Osteoblast (primary cell): ENCODE measurements around the gene MYCN. TPM values are rescaled to one million over a fixed set of nuclear protein-coding genes. Genes with fewer than 3 reads are reported as not detected.

Source experiments
- DNase-seq: peaks from one replicate; pipeline ENCODE4 v3.0.0; 2011; ENCODE audit warnings: low spot score, mixed read lengths; ENCODE audit not compliant: insufficient read length; ENCODE audit errors: missing footprints
- H2AFZ ChIP-seq: 2 replicates; pipeline ENCODE4 v1.6.0; 2011; ENCODE audit warnings: mild to moderate bottlenecking, low read length
- H3K27ac ChIP-seq: 2 replicates; pipeline ENCODE4 v1.5.1; 2011; ENCODE audit warnings: mild to moderate bottlenecking, low read depth, low read length, moderate library complexity
- H3K27me3 ChIP-seq: 2 replicates; pipeline ENCODE4 v1.6.0; 2012; ENCODE audit warnings: mild to moderate bottlenecking, control low read depth, inconsistent platforms, low read length, moderate library complexity; ENCODE audit not compliant: insufficient read depth
- H3K36me3 ChIP-seq: 2 replicates; pipeline ENCODE4 v1.5.1; 2011; ENCODE audit warnings: mild to moderate bottlenecking, low read length, control low read depth, moderate library complexity; ENCODE audit not compliant: insufficient read depth
- H3K4me1 ChIP-seq: 2 replicates; pipeline ENCODE4 v1.5.1; 2011; ENCODE audit warnings: mild to moderate bottlenecking, low read length, control low read depth, moderate library complexity; ENCODE audit not compliant: insufficient read depth
- H3K4me2 ChIP-seq: 2 replicates; pipeline ENCODE4 v1.6.0; 2011; ENCODE audit warnings: mild to moderate bottlenecking, low read length; ENCODE audit not compliant: insufficient read depth
- H3K4me3 ChIP-seq: fragments of 200-600 bp; sonication (generic); 3 replicates; pipeline ENCODE4 v1.5.1; 2012; ENCODE audit warnings: mild to moderate bottlenecking, low read length, inconsistent platforms; ENCODE audit not compliant: insufficient read depth
- H3K79me2 ChIP-seq: 2 replicates; pipeline ENCODE4 v1.6.0; 2012; ENCODE audit warnings: mild to moderate bottlenecking, low read length, control low read depth, inconsistent platforms; ENCODE audit not compliant: insufficient read depth
- H3K9me3 ChIP-seq: 2 replicates; pipeline ENCODE4 v1.5.1; 2011; ENCODE audit warnings: low read depth, low read length, control low read depth
- H4K20me1 ChIP-seq: 2 replicates; pipeline ENCODE4 v1.6.0; 2012; ENCODE audit warnings: mild to moderate bottlenecking, low read length, control low read depth; ENCODE audit not compliant: insufficient read depth
- total RNA-seq: library from RNA; depleted of rRNA; stranded (reverse); fragments of >200 nt; gene quantifications from 2 replicates; pipeline ENCODE4 v1.2.3, GENCODE V29; 2012
- TF ChIP-seq, protein P1 (sequence below): IDR thresholded peaks from 2 replicates; pipeline ENCODE4 v1.5.1; 2011; ENCODE audit warnings: mild to moderate bottlenecking, low read depth, low read length, moderate library complexity; ENCODE audit errors: extremely low read depth

The MYCN gene
- total RNA-seq, 1 donor: not detected

- Histone ChIP-seq H3K79me2 (no peaks in the 10 kb centered on the region), H3K27me3 (no peaks in the 10 kb centered on the region), H3K4me1 (no peaks in the 10 kb centered on the region), H3K9me3 (no peaks in the 10 kb centered on the region), H2AFZ (no peak overlapping the region), H3K4me3 (no peak overlapping the region), H3K36me3 (no peaks in the 10 kb centered on the region), H3K27ac (no peak overlapping the region), H4K20me1 (no peaks in the 10 kb centered on the region), H3K4me2 (no peak overlapping the region)
- TF ChIP-seq, protein P1, sequence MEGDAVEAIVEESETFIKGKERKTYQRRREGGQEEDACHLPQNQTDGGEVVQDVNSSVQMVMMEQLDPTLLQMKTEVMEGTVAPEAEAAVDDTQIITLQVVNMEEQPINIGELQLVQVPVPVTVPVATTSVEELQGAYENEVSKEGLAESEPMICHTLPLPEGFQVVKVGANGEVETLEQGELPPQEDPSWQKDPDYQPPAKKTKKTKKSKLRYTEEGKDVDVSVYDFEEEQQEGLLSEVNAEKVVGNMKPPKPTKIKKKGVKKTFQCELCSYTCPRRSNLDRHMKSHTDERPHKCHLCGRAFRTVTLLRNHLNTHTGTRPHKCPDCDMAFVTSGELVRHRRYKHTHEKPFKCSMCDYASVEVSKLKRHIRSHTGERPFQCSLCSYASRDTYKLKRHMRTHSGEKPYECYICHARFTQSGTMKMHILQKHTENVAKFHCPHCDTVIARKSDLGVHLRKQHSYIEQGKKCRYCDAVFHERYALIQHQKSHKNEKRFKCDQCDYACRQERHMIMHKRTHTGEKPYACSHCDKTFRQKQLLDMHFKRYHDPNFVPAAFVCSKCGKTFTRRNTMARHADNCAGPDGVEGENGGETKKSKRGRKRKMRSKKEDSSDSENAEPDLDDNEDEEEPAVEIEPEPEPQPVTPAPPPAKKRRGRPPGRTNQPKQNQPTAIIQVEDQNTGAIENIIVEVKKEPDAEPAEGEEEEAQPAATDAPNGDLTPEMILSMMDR: no peak
- no peak for DNase-seq
These were observed 7.8 kb upstream of the MYCN start for GRCh38 chr2:15932394-15933183.

DNA sequence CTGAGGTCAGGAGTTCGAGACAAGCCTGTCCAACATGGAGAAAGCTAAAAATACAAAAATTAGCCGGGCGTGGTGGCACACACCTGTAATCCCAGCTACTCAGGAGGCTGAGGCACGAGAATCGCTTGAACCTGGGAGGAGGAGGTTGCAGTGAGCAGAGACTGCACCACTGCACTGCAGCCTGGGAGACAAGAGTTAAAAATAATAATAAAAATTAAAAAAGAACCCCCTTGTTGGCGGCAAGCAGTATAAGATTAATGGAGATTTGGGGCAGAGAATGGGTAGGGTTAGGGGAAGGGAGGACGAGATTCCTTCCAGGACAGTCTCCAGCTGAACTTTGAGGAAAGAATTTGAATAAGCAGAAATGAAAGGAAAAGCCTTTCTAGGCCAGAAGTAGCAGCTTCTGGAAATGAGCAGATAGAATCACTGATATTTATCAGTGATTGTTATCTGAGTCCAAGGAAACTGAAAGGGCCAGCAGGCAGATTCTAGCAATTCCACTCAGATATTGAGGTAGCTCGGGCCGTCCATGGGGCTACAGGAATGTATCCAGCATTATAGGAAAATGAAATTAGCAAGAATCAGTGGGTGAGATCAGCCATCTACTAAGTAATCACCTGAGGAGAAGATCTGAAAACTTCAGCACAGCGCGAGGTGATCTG lies 7.0 kb upstream of the MYCN start:
- Histone ChIP-seq H3K4me2 (no peak overlapping the region), H3K4me1 (no peaks in the 10 kb centered on the region), H4K20me1 (no peaks in the 10 kb centered on the region), H3K79me2 (no peaks in the 10 kb centered on the region), H3K9me3 (no peaks in the 10 kb centered on the region), H3K36me3 (no peaks in the 10 kb centered on the region), H3K27ac (no peak overlapping the region), H2AFZ (no peak overlapping the region), H3K4me3 (no peak overlapping the region), H3K27me3 (no peaks in the 10 kb centered on the region)
- DNase-seq: no peak
- TF ChIP-seq, protein P1: no peak

GRCh38 chr2:15934291-15934945 lies 5.9 kb upstream of the MYCN start:
- H3K36me3 ChIP-seq: no peaks in the 10 kb centered on the region
- no peaks in the 10 kb centered on the region for H3K79me2 ChIP-seq
- H3K4me3 ChIP-seq: no peak overlapping the region
- no peak overlapping the region for H3K27ac ChIP-seq
- TF ChIP-seq, protein P1: no peak
- H3K4me2 ChIP-seq: no peak overlapping the region
- no peak for DNase-seq
- H3K9me3 ChIP-seq: no peaks in the 10 kb centered on the region
- peaks cover 6% of the 10 kb centered on the region for H3K27me3 ChIP-seq
- no peaks in the 10 kb centered on the region for H3K4me1 ChIP-seq
- H2AFZ ChIP-seq: no peak overlapping the region
- no peaks in the 10 kb centered on the region for H4K20me1 ChIP-seq

DNA sequence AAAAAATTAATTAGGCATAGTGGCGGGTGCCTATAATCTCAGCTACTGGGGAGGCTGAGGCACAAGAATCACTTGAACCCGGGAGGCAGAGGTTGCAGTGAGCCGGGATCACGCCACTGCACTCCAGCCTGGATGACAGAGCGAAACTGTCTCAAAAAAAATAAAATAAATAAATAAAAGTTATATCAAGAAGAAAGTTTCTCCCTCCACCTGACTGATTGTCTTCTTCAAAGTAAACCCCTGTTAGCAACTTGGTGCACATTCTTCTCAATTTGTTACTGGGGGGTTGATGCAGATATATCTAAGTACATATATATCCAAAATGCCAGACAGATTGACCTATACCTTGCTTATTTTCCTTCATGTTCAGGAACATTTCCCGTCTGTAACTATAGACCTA lies 5.2 kb upstream of the MYCN start:
- H3K4me2 ChIP-seq: no peak overlapping the region
- H3K27me3 ChIP-seq: peaks cover 13% of the 10 kb centered on the region
- no peaks in the 10 kb centered on the region for H4K20me1 ChIP-seq
- H2AFZ ChIP-seq: no peak overlapping the region
- H3K79me2 ChIP-seq: no peaks in the 10 kb centered on the region
- H3K27ac ChIP-seq: no peak overlapping the region
- H3K4me1 ChIP-seq: no peaks in the 10 kb centered on the region
- no peak for DNase-seq
- no peaks in the 10 kb centered on the region for H3K9me3 ChIP-seq
- H3K36me3 ChIP-seq: no peaks in the 10 kb centered on the region
- TF ChIP-seq, protein P1: no peak
- no peak overlapping the region for H3K4me3 ChIP-seq
